ENCODE measurements around the gene FRMD4B. TPM values are rescaled to one million over a fixed set of nuclear protein-coding genes. Genes with fewer than 3 reads are reported as not detected.

FRMD4B gene
- total and polyA plus RNA-seq, 2 donors (not counting 3 experiments of a cell fraction or from before 2014, with no cell fraction given) = 66.4 to 89.7 TPM

GRCh38 chr3:69252141-69252540 is 133.7 kb downstream of the FRMD4B start:
- Histone ChIP-seq H3K9me3 (replicated peaks; ENCODE audit: control insufficient read depth, insufficient read depth, low read length) (no peaks in the 10 kb centered on the region), H3K36me3 (ENCODE audit: control insufficient read depth in 2 of 2, extremely low read depth in 1 of 2, insufficient read depth in 2 of 2, low read length in 2 of 2) (peaks cover 0 to 2% of the 10 kb centered on the region in 2 experiments), H3K4me1 (ENCODE audit: control insufficient read depth, extremely low read depth, insufficient read depth, low read length) (no peaks in the 10 kb centered on the region), H3K9me1 (replicated peaks; ENCODE audit: control insufficient read depth, extremely low read depth, insufficient read depth, low read length) (no peaks in the 10 kb centered on the region), H3K79me2 (ENCODE audit: control insufficient read depth, insufficient read depth, low read length) (no peaks in the 10 kb centered on the region), H3K4me2 (ENCODE audit: insufficient read depth, low read length) (no peak overlapping the region), H4K20me1 (replicated peaks; ENCODE audit: control insufficient read depth, extremely low read depth, insufficient read depth, low read length) (no peaks in the 10 kb centered on the region), H3K4me3 (replicated peaks in 1 of 3; ENCODE audit: insufficient read depth in 1 of 3, low read depth in 1 of 3, low read length in 3 of 3) (no peak overlapping the region), H3K27me3 (ENCODE audit: control insufficient read depth in 2 of 2, insufficient read depth in 2 of 2, low read length in 2 of 2) (no peaks in the 10 kb centered on the region), H3K9ac (replicated peaks; ENCODE audit: extremely low read depth, insufficient read depth, low read length) (no peak overlapping the region), H2AFZ (ENCODE audit: low read depth, low read length) (no peak overlapping the region), H3K27ac (ENCODE audit: insufficient read depth, low read depth, low read length) (no peak overlapping the region)
- no peak for TF ChIP-seq EZH2 (IDR thresholded peaks at IDR 0.05; ENCODE audit: borderline replicate concordance, low read depth, low read length, severe bottlenecking)
- no peak for TF ChIP-seq MYC (IDR thresholded peaks at IDR 0.05; ENCODE audit: low read depth, low read length)
- TF ChIP-seq CTCF (IDR thresholded peaks at IDR 0.05; ENCODE audit: extremely low read depth in 1 of 2, insufficient read depth in 1 of 2, low read depth in 1 of 2, low read length in 2 of 2) = no peak
- TF ChIP-seq POLR2AphosphoS5 (IDR thresholded peaks at IDR 0.05; ENCODE audit: insufficient read depth, low read depth, low read length) = no peak
- no peak for TF ChIP-seq JUN (IDR thresholded peaks at IDR 0.05; ENCODE audit: borderline replicate concordance, insufficient read depth, insufficient read length, low read depth)
- no peak for TF ChIP-seq POLR2A (IDR thresholded peaks at IDR 0.05; ENCODE audit: low read depth, low read length)
- no peak for TF ChIP-seq GATA2 (IDR thresholded peaks at IDR 0.05; ENCODE audit: insufficient read depth, insufficient read length, low read depth, low read length)
- TF ChIP-seq FOS (IDR thresholded peaks at IDR 0.05; ENCODE audit: borderline replicate concordance, insufficient read depth, low read length) = no peak
- no peak for TF ChIP-seq MAX (IDR thresholded peaks at IDR 0.05; ENCODE audit: insufficient read depth, insufficient read length)
- no TSS peak for BruUV-seq (replicated peaks)
- POLR2A ChIA-PET = no interaction called here
- intact Hi-C loops (cut with micrococcal nuclease) = no loop called here
- DNase-seq (ENCODE audit: low read depth, low spot score) (no peak), FAIRE-seq (no peak)
- dilution Hi-C loops (cut with MboI; ENCODE audit: extremely low pct_ligation_motif_present, low sequenced_read_pairs) = no loop called here
- CTCF ChIA-PET = interaction anchor here (1.1 kb wide), 1 partner anchor 9 kb away, joined by 3 read pairs; no protein-coding TSS in a partner anchor

Measured in endothelial cell of umbilical vein (primary cell).